ENCODE results near the gene TXNDC2.
"Not testable (repeated sequence)": the region's sequence is repeated elsewhere in the genome, so short reads cannot be mapped to it uniquely, and the experiment has no call there.

The TXNDC2 gene

GRCh38 chr18:9898792-9899549 is 13.2 kb downstream of the TXNDC2 start:
- intact Hi-C loops (cut with DNase I; ENCODE audit: low total_unique reads): no loop called here
- H3K9me3 ChIP-seq: no peaks in the 10 kb centered on the region
- H3K36me3 ChIP-seq: no peaks in the 10 kb centered on the region
- no peak for TF ChIP-seq CTCF (IDR thresholded peaks at IDR 0.05)
- H3K4me3 ChIP-seq: no peak overlapping the region
- H3K27me3 ChIP-seq: no peaks in the 10 kb centered on the region
- H3K27ac ChIP-seq: no peak overlapping the region
- no peaks in the 10 kb centered on the region for H3K4me1 ChIP-seq
- DNase-seq: no peak

- H3K4me1 ChIP-seq; H3K27ac ChIP-seq; intact Hi-C loops (cut with DNase I; ENCODE audit: low total_unique reads); H3K4me3 ChIP-seq; H3K27me3 ChIP-seq; H3K36me3 ChIP-seq; DNase-seq; H3K9me3 ChIP-seq: not testable (repeated sequence)
Measured at GRCh38 chr18:9899550-9899930, 13.8 kb downstream of the TXNDC2 start.

GRCh38 chr18:9900699-9901098 is 14.9 kb downstream of the TXNDC2 start:
- Histone ChIP-seq H3K4me1 (no peaks in the 10 kb centered on the region), H3K36me3 (no peaks in the 10 kb centered on the region), H3K27ac (no peak overlapping the region), H3K9me3 (no peaks in the 10 kb centered on the region), H3K4me3 (no peak overlapping the region), H3K27me3 (no peaks in the 10 kb centered on the region)
- TF ChIP-seq CTCF (IDR thresholded peaks at IDR 0.05): no peak
- intact Hi-C loops (cut with DNase I; ENCODE audit: low total_unique reads): no loop called here
- no peak for DNase-seq

- no peak overlapping the region for H3K27ac ChIP-seq
- H3K9me3 ChIP-seq: no peaks in the 10 kb centered on the region
- TF ChIP-seq CTCF (IDR thresholded peaks at IDR 0.05): no peak
- intact Hi-C loops (cut with DNase I; ENCODE audit: low total_unique reads): no loop called here
- DNase-seq: no peak
- H3K4me3 ChIP-seq: no peak overlapping the region
- no peaks in the 10 kb centered on the region for H3K36me3 ChIP-seq
- no peaks in the 10 kb centered on the region for H3K4me1 ChIP-seq
- H3K27me3 ChIP-seq: no peaks in the 10 kb centered on the region
Measured at GRCh38 chr18:9901377-9901776, 15.6 kb downstream of the TXNDC2 start.

GRCh38 chr18:9902264-9902663 is 16.5 kb downstream of the TXNDC2 start:
- H3K27me3 ChIP-seq; H3K4me3 ChIP-seq; DNase-seq; intact Hi-C loops (cut with DNase I; ENCODE audit: low total_unique reads); H3K36me3 ChIP-seq; H3K4me1 ChIP-seq; H3K27ac ChIP-seq; H3K9me3 ChIP-seq: not testable (repeated sequence)

GRCh38 chr18:9902832-9903231 is 17.1 kb downstream of the TXNDC2 start:
- DNase-seq: no peak
- intact Hi-C loops (cut with DNase I; ENCODE audit: low total_unique reads): no loop called here
- Histone ChIP-seq H3K36me3 (no peaks in the 10 kb centered on the region), H3K27ac (no peak overlapping the region), H3K27me3 (no peaks in the 10 kb centered on the region), H3K4me1 (no peaks in the 10 kb centered on the region), H3K4me3 (no peak overlapping the region), H3K9me3 (no peaks in the 10 kb centered on the region)
- TF ChIP-seq CTCF (IDR thresholded peaks at IDR 0.05): no peak

Measured in tibial artery (tissue), 4 donors.